Endothelial cell of hepatic sinusoid (primary cell): ENCODE data around the gene KITLG.
"Not testable (repeated sequence)": the region's sequence is repeated elsewhere in the genome, so short reads cannot be mapped to it uniquely, and the experiment has no call there.

Experiments
- in situ Hi-C: cut with HindIII; loops from 2 replicates; pipeline ENCODE4 v1.10.0; 2017; ENCODE audit warnings: low sequenced_read_pairs

Gene KITLG

GRCh38 chr12:88496429-88496828 is 83.8 kb downstream of the KITLG start:
- in situ Hi-C loops = no loop called here

- in situ Hi-C loops = no loop called here
Observed at GRCh38 chr12:88495031-88495430, 85.2 kb downstream of the KITLG start.

- in situ Hi-C loops = no loop called here
Observed at GRCh38 chr12:88494520-88494919, 85.8 kb downstream of the KITLG start.

- in situ Hi-C loops = no loop called here
Observed at GRCh38 chr12:88493636-88494035, 86.6 kb downstream of the KITLG start.

GRCh38 chr12:88490425-88490824 is 89.8 kb downstream of the KITLG start:
- in situ Hi-C loops = no loop called here

- in situ Hi-C loops = no loop called here
Observed at GRCh38 chr12:88472775-88473174, 107.5 kb downstream of the KITLG start.

- in situ Hi-C loops = no loop called here
Observed at GRCh38 chr12:88472248-88472647, 108.0 kb downstream of the KITLG start.

GRCh38 chr12:88471331-88472045 is 108.8 kb downstream of the KITLG start:
- in situ Hi-C loops = no loop called here

GRCh38 chr12:88469154-88469553 is 111.1 kb downstream of the KITLG start:
- in situ Hi-C loops = no loop called here

GRCh38 chr12:88468581-88468980 is 111.7 kb downstream of the KITLG start:
- in situ Hi-C loops = no loop called here

GRCh38 chr12:88466708-88467107 is 113.6 kb downstream of the KITLG start:
- in situ Hi-C loops = not testable (repeated sequence)

GRCh38 chr12:88458327-88458726 is 121.9 kb downstream of the KITLG start:
- in situ Hi-C loops = no loop called here

GRCh38 chr12:88453323-88453722 is 126.9 kb downstream of the KITLG start:
- in situ Hi-C loops = no loop called here

- in situ Hi-C loops = no loop called here
Observed at GRCh38 chr12:88451205-88451604, 129.1 kb downstream of the KITLG start.

GRCh38 chr12:88450136-88450535 is 130.1 kb downstream of the KITLG start:
- in situ Hi-C loops = no loop called here

GRCh38 chr12:88448337-88448915 is 131.8 kb downstream of the KITLG start:
- in situ Hi-C loops = no loop called here

GRCh38 chr12:88445705-88446394 is 134.4 kb downstream of the KITLG start:
- in situ Hi-C loops = no loop called here

GRCh38 chr12:88444481-88444880 is 135.8 kb downstream of the KITLG start:
- in situ Hi-C loops = no loop called here
